ENCODE data around the gene GMEB2.

DNA sequence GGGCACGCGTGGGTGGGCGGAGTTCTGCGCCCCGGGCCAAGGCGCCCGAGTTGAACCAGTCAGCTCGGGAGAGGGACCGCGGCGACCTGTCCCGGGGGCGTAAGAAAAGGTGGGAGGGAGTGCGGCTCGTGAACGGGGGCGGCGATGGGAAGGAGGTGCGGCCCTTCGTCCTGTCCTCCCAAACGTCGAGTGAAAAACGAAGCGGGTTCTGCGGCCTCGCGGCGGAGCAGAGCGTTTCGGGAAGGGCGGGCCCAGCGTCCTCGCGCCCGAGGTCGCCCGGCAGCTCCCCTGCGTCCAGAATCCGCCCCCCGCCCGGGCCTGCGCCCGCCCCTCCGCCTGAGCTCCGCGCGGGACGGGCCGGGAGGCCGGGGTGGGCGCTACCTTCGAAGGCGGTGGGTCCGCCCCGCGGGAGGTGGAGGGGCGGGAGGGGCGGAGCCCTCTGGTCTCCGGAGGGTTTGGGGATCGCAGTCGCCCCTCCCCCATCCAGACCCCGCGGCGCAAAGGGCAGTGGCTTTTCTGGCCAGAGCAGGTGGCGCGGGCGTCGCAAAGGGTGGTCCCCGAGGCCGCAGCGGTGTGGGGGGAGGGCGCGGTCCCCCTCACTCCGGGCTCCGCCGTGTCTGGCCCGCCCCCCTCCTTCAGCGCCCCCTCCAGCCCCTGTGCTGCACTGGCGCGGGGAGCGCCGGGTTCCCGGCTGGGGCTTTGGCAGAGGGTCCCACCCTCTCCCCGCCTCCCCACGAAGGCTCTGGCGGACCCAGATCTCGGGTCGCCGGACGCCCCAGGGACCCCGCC lies 25.5 kb upstream of the GMEB2 start:
- no peak for TF ChIP-seq EZH2phosphoT487 (IDR thresholded peaks at IDR 0.05; ENCODE audit: low read length)
- TF ChIP-seq, protein P1, sequence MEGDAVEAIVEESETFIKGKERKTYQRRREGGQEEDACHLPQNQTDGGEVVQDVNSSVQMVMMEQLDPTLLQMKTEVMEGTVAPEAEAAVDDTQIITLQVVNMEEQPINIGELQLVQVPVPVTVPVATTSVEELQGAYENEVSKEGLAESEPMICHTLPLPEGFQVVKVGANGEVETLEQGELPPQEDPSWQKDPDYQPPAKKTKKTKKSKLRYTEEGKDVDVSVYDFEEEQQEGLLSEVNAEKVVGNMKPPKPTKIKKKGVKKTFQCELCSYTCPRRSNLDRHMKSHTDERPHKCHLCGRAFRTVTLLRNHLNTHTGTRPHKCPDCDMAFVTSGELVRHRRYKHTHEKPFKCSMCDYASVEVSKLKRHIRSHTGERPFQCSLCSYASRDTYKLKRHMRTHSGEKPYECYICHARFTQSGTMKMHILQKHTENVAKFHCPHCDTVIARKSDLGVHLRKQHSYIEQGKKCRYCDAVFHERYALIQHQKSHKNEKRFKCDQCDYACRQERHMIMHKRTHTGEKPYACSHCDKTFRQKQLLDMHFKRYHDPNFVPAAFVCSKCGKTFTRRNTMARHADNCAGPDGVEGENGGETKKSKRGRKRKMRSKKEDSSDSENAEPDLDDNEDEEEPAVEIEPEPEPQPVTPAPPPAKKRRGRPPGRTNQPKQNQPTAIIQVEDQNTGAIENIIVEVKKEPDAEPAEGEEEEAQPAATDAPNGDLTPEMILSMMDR (IDR thresholded peaks at IDR 0.05; ENCODE audit: low read length), result no peak
